ENCODE data around the gene ZSWIM7.

- TF ChIP-seq CTCF (IDR thresholded peaks at IDR 0.05; ENCODE audit: low read length) (no peak), EZH2phosphoT487 (IDR thresholded peaks at IDR 0.05; ENCODE audit: low read length) (no peak)
Measured at GRCh38 chr17:15951368-15952047, 48.0 kb downstream of the ZSWIM7 start.

Data from MM.1S (cell line).